Measurements from ENCODE around the gene CLASP2. TPM values are rescaled to one million over a fixed set of nuclear protein-coding genes. Genes with fewer than 3 reads are reported as not detected.

CLASP2 gene
- total RNA-seq, 2 experiments from 2014 or later = 63.4 to 73.1 TPM

DNA sequence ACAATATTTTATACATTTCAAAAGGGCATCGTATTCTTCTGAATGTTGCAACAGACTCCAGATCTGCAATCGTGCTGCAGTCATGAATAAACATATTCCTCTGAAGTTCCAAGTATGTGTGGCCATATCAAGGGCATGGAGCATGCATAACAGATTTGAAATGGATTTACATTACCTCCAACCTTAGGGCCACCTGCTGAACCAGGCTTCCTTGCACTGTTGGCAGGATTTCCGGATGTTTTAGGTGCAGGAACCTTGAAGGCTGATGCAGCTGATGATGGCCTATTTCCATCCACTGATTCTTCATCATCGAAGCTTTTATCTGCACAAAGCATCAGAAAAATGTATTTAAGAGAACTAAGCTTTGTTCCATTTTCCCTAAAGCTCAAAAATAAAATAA is 73.5 kb downstream of the CLASP2 start:
- no peaks in the 10 kb centered on the region for H3K36me3 ChIP-seq (ENCODE audit: insufficient read depth, low read length)
- no peaks in the 10 kb centered on the region for H3K9me3 ChIP-seq (ENCODE audit: control insufficient read depth in 1 of 2, insufficient read depth in 1 of 2, low read length in 2 of 2)
- peaks cover 17% of the 10 kb centered on the region for H3K4me1 Mint-ChIP-seq (ENCODE audit: low read depth)
- H3K4me1 ChIP-seq (ENCODE audit: insufficient read depth, low read length) = no peaks in the 10 kb centered on the region
- H3K27ac Mint-ChIP-seq = no peak overlapping the region
- no peak for ATAC-seq (ENCODE audit: poor library complexity)
- DNase-seq = no peak
- no peak overlapping the region for H3K4me3 Mint-ChIP-seq
- ChIA-PET POLR2A (interaction anchor here (1.0 kb wide), 1 partner anchor 14 kb away, joined by 4 read pairs; no protein-coding TSS in a partner anchor), CTCF (interaction anchor here (1.0 to 3.1 kb wide), 3 partner anchors 72 to 143 kb away, joined by 3 to 6 read pairs (median 6); no protein-coding TSS in a partner anchor)
- intact Hi-C loops (cut with DNase I, micrococcal nuclease) = no loop called here
- H3K27ac ChIP-seq (ENCODE audit: low read depth in 1 of 2, low read length in 2 of 2) = no peak overlapping the region
- no peaks in the 10 kb centered on the region for H3K27me3 ChIP-seq (ENCODE audit: control insufficient read depth in 1 of 2, insufficient read depth in 2 of 2, low read length in 2 of 2)
- H3K36me3 Mint-ChIP-seq (ENCODE audit: low read depth) = peaks cover 19% of the 10 kb centered on the region
- no peaks in the 10 kb centered on the region for H3K27me3 Mint-ChIP-seq
- H3K9me3 Mint-ChIP-seq = no peaks in the 10 kb centered on the region
- TF ChIP-seq, protein P1, sequence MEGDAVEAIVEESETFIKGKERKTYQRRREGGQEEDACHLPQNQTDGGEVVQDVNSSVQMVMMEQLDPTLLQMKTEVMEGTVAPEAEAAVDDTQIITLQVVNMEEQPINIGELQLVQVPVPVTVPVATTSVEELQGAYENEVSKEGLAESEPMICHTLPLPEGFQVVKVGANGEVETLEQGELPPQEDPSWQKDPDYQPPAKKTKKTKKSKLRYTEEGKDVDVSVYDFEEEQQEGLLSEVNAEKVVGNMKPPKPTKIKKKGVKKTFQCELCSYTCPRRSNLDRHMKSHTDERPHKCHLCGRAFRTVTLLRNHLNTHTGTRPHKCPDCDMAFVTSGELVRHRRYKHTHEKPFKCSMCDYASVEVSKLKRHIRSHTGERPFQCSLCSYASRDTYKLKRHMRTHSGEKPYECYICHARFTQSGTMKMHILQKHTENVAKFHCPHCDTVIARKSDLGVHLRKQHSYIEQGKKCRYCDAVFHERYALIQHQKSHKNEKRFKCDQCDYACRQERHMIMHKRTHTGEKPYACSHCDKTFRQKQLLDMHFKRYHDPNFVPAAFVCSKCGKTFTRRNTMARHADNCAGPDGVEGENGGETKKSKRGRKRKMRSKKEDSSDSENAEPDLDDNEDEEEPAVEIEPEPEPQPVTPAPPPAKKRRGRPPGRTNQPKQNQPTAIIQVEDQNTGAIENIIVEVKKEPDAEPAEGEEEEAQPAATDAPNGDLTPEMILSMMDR (IDR thresholded peaks at IDR 0.05) = no peak
- H3K4me3 ChIP-seq (ENCODE audit: low read length) = no peak overlapping the region

DNA sequence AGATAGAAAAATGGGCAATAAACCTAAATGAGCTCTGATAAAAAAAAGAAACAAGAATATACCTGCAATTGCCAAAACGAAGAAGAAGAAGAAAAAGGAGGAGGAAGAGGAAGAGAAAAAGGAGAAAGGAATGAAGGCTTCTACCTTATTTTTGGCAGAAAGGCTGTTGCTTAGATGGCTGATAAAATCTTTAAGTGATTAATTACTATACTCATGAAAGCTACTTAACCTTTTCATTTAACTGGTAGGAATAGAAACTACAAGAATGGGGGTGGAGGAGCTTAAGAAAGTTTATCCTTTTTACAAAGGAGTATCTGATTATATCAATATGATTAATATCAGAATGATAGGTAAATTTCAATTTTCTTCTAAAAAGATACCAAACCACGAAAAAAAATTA is 75.2 kb downstream of the CLASP2 start:
- no peak overlapping the region for H3K4me3 ChIP-seq (ENCODE audit: low read length)
- H3K4me1 Mint-ChIP-seq (ENCODE audit: low read depth) = peaks cover 11% of the 10 kb centered on the region
- no peak overlapping the region for H3K4me3 Mint-ChIP-seq
- no peaks in the 10 kb centered on the region for H3K4me1 ChIP-seq (ENCODE audit: insufficient read depth, low read length)
- H3K27ac ChIP-seq (ENCODE audit: low read depth in 1 of 2, low read length in 2 of 2) = no peak overlapping the region
- H3K27me3 ChIP-seq (ENCODE audit: control insufficient read depth in 1 of 2, insufficient read depth in 2 of 2, low read length in 2 of 2) = no peaks in the 10 kb centered on the region
- H3K9me3 ChIP-seq (ENCODE audit: control insufficient read depth in 1 of 2, insufficient read depth in 1 of 2, low read length in 2 of 2) = no peaks in the 10 kb centered on the region
- POLR2A ChIA-PET = no interaction called here
- H3K36me3 Mint-ChIP-seq (ENCODE audit: low read depth) = peaks cover 28% of the 10 kb centered on the region
- CTCF ChIA-PET = interaction anchor here (1.2 to 3.1 kb wide), 2 partner anchors 74 to 144 kb away, joined by 4 to 6 read pairs; no protein-coding TSS in a partner anchor
- no peak overlapping the region for H3K27ac Mint-ChIP-seq
- intact Hi-C loops (cut with DNase I, micrococcal nuclease) = no loop called here
- H3K9me3 Mint-ChIP-seq = no peaks in the 10 kb centered on the region
- H3K27me3 Mint-ChIP-seq = no peaks in the 10 kb centered on the region
- no peaks in the 10 kb centered on the region for H3K36me3 ChIP-seq (ENCODE audit: insufficient read depth, low read length)
- DNase-seq (no peak), ATAC-seq (ENCODE audit: poor library complexity) (no peak)
- TF ChIP-seq, protein P1 (IDR thresholded peaks at IDR 0.05) = no peak

DNA sequence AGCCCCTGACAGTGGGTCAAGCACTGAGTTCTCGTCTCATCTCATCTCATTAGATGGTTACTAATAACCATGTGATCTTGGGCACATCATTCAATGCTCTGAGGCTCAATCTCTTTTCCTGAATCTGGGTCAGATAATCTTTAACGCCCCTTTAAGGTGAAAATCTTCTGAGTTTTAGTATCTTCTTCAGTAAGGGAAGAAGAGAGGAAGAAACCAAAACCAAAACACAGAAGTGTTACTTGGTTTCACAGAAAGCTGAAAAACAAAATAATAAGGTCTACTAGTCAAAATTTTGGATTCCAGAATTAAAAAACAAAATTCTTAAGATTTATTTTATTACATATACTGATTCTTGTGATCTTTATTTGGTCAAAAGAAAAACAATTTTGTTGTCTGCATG is 78.2 kb downstream of the CLASP2 start:
- TF ChIP-seq, protein P1 (IDR thresholded peaks at IDR 0.05) = no peak
- no peaks in the 10 kb centered on the region for H3K4me1 Mint-ChIP-seq (ENCODE audit: low read depth)
- H3K27me3 ChIP-seq (ENCODE audit: control insufficient read depth in 1 of 2, insufficient read depth in 2 of 2, low read length in 2 of 2) = no peaks in the 10 kb centered on the region
- no peaks in the 10 kb centered on the region for H3K9me3 ChIP-seq (ENCODE audit: control insufficient read depth in 1 of 2, insufficient read depth in 1 of 2, low read length in 2 of 2)
- intact Hi-C loops (cut with DNase I, micrococcal nuclease) = loop anchor here in 1 of 2 experiments (5.0 kb wide), 1 partner anchor 77 kb away; the partner anchor contains the start of gene CLASP2
- DNase-seq = no peak
- ChIA-PET POLR2A (no interaction called here), CTCF (no interaction called here)
- peaks cover 30% of the 10 kb centered on the region for H3K36me3 Mint-ChIP-seq (ENCODE audit: low read depth)
- no peaks in the 10 kb centered on the region for H3K4me1 ChIP-seq (ENCODE audit: insufficient read depth, low read length)
- no peak for ATAC-seq (ENCODE audit: poor library complexity)
- no peaks in the 10 kb centered on the region for H3K36me3 ChIP-seq (ENCODE audit: insufficient read depth, low read length)
- H3K27ac Mint-ChIP-seq = no peak overlapping the region
- no peak overlapping the region for H3K27ac ChIP-seq (ENCODE audit: low read depth in 1 of 2, low read length in 2 of 2)
- H3K9me3 Mint-ChIP-seq = no peaks in the 10 kb centered on the region
- no peak overlapping the region for H3K4me3 Mint-ChIP-seq
- H3K27me3 Mint-ChIP-seq = no peaks in the 10 kb centered on the region
- H3K4me3 ChIP-seq (ENCODE audit: low read length) = no peak overlapping the region

Measured in CD4-positive, alpha-beta T cell (primary cell).